ENCODE data around the gene METTL17.
"Not testable (repeated sequence)": the region's sequence is repeated elsewhere in the genome, so short reads cannot be mapped to it uniquely, and the experiment has no call there.

METTL17 gene

DNA sequence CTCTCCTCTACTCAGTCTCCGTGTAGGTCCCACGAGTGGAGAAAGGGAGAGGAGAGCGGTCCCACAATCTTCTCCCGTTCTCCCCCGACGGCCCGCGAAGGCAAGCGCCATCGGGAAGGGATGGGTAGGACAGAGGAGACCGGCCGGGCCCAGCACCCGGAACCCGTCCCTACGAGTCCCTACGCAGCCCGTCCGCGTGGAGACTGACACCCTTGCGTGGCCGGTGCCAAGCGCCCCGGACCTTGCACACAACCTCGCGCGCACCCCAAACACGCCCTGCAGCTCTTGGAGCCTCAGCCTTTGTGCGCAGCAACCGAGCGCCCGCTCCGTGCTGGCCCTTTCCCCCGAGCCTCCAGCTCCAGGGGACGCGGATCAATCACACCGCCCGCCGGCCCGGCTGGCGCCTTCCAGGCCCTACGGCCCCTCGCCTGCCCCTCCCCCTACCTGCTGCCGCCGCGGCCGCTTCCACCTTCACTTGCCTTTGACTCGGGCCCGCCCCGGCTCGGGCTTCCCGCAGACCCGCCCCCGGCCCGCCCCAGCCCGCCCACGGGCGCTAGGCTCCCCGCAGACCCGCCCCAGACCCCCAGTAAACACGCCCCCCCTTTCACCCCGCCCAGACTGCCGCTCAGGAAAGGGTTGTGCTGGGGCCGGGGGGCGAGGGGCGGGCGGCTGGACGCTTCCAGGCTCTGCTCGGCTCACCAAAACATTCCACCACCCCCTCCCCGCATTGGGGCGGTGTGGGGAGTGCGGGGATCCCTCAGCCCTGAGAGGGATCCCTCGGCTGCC, 35.0 kb downstream of the METTL17 start, which contains the start of gene NDRG2:
NDRG2 (minus strand) TSS at position 477 of the 786 bp plus-strand sequence. CDS start 1,746 bp downstream, outside the sequence.
- peak; percentile 84 for DNase-seq (ENCODE audit: low spot score)

DNA sequence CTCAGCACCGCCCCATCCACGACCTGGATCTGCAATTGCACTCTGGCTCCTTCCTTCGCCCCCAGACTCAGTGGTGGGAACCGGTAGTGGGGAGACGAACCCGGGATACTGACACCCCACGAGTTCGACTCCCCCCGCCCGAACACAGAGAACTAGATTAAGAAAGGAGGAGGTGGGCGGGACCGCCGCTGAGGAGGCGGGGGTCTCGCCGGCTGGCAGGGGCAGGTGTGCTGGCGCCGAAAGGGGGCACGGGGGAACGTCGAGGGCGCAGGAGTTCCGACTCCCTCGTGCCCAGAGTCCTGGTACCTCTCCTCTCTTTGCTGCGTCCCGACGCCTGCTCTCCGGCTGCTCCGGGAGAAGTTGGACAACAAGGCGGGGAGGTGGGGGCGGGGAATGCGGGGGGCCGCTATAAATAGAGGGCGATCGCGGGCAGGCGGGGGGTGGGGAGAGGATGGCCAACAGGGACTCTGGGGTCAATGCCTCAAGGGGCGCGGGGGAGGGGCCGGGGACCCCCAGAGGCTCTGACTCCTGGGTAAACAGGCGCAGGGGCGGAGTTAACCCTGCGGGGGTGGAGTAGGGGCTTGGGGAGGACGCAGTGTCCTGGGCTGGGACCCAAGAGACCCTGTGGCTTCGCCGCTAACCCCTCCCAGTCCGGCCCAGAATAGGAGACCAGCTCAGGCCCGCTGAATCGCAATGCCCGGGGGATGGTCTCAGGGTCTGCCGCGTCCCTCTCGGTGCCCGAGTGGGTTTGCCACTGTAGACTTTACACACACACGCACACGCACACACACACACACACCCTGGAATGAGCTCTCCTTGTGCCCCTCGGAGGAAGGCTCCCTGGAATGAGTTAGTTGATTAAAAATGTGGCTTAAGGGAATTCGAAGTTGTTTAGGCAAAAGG, 35.8 kb downstream of the METTL17 start:
- no peak for DNase-seq (ENCODE audit: low spot score)

DNA sequence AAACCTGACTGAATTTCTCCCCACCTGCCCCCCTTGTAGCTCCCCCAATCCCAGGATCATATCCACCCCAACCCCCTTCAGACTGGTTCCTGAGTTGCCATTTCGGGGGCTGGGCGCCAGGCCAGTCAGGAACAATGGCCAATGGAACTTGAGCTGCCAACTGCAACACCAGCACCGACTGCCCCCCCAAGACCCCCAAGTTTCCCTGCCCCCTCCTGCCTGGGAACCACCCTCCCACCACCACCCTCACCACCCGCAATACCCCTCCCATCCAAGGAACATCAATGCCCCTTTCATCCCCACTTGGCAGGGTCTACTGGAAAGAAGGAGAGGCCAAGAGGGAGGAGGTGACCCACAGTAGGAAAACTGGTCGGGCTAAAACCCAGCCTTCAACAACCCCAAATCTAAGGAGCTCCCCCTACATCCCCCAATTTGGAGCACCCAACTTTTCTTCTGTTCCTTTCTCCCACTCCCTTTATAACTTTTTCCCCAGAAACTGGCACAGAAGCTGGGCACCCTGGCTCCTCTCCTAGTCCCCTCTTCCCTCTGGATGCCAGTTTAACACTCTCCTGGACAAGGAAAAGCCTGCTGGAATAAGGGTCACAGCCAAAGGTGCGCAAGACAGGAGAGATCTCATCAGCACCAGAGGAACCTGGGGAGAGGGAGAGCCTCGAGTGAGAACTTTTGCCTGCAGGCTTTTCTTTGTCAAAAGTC, 36.7 kb downstream of the METTL17 start:
- no peak for DNase-seq (ENCODE audit: low spot score)

DNA sequence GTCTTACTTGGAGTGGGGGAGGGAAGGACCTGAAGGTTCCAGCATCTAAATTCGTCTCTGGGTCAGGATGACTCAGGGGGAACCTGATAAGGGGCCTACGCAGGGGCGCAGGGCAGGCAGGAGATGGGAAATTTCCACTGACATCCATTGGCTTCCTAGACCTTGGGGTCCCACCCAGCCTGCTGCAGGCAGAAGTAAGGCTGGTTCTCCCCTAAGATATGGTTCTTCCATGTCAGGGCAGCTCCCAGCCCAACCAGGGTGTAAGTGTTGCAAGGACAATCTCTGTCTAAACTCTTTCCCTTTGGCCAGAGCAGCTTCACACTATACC, 37.2 kb downstream of the METTL17 start:
- DNase-seq (ENCODE audit: low spot score), result no peak

DNA sequence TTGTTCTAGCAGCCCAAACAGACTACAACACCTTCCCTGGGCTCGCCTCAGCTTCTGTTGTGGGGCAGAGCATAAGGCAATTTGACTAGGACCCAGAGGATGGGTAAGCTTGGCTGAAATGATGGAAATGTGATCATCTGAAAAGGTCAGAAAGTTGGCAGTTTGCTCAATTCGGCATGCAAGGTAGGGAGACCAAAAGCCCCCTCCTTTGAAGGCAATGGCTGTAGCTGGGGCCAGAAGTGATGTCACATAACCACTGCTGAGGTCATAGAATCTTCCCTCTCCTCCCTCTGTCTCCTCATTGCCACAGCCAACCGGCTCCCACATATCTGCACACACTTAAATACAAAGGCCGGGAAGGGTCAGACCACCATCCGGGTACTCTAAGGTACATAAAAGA, 40.1 kb downstream of the METTL17 start, which contains the start of gene TPPP2:
TPPP2 (plus strand) TSS at position 301 of the 400 bp plus-strand sequence. CDS start 365 bp downstream, outside the sequence.
- no peak for DNase-seq (ENCODE audit: low spot score)

DNA sequence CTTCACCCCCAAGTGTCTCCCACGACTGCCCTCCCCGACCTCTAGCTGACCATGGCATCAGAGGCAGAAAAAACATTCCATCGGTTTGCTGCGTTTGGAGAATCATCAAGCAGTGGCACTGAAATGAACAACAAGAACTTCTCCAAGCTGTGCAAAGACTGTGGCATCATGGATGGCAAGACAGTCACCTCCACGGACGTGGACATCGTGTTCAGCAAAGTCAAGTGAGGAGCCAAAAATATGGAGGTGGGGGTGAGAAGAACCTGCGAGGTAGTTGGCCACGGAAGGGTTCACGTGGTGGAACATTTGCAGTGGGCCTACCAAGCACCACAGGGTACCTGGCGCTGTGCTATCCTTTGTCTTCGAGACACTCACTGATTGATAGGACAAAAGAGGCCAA, 40.8 kb downstream of the METTL17 start:
- no peak for DNase-seq (ENCODE audit: low spot score)

DNA sequence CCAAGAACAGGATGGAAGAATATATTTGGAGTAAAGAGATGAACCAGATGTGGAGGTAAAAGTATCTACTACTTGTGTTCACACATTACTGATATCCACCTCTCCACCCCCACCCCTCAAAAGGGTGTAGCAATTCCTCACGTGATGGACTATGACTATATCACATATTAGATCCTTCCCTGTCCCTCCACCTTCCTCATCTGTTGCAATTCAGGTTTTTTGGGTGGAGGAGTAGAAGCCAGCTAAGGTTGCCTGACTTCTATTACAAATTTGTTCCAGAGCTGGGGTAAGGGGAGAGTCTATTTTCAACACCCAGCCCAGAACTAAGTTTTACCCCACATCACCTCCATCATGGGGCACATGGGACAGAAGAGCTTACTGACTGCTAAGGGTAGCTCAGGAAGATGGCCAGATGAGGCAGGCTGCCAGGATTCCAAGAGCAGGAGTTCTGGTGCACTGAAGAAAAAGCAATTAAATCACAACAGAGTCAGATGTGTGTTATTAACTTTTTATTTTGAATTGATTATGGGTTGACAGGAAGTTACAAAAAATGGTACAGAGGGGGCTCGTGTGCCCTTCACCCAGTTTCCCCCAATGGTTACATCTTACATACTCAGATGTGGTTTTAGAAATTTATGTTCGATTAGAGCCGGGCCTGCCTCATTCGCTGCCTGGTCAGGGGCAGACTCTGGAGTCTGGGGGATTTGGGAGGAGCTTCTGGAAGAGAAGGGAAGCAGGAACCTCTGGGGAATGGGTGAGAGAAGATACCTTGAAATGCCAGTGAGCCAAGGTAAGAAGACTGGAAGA, 42.7 kb downstream of the METTL17 start:
- DNase-seq (ENCODE audit: low spot score), result no peak

DNA sequence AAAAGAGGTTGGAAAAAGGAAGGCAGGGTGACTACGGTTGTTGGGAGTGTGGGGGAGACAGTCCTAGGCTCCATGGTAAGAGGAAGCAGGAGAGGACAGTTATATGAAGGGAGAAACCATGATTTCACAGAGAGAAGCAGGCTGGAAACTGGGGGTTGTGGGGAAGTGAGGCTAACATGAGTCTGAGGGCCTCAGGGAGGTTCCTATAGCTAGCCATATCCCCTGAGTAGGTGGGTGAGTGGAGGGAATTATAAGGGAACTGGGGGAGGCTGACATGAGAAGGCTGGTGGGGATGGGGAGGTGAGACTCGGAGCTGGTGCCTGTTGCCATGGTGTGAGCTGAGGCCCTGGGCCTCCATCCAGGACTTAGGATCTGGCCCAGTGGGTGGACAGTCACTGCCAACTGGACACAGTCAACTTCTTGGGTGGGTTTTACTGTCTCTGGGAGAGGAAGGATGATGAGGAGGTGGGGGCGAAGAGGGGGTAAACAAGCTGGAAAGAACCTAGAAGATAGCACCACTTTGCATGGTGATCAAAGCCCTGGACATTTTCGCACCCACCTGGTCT, 43.4 kb downstream of the METTL17 start:
- no peak for DNase-seq (ENCODE audit: low spot score)

DNA sequence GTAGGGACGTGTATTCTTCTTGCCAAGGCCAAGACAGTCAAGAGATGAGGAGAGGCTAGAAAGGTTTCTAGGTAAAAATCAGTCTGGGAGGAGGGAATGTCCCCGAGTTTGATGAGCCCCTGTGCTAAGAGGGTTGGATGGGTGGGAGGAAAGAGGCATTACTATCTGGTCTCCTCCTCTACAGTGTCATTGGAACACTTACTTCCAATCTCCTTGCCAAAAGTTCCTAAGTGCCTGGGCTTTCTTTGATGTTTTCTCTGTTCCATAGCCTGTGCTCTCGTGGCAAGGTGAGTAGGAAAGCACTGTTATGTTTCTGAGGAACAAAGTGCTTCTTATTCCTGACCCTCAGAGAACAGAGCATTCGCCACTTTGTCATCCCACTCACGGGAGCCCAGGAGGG, 44.9 kb downstream of the METTL17 start, which contains the start of gene RNASE13:
RNASE13 (minus strand) TSS at position 101 of the 400 bp plus-strand sequence. CDS start 519 bp downstream, outside the sequence.
- DNase-seq (ENCODE audit: low spot score), result no peak

DNA sequence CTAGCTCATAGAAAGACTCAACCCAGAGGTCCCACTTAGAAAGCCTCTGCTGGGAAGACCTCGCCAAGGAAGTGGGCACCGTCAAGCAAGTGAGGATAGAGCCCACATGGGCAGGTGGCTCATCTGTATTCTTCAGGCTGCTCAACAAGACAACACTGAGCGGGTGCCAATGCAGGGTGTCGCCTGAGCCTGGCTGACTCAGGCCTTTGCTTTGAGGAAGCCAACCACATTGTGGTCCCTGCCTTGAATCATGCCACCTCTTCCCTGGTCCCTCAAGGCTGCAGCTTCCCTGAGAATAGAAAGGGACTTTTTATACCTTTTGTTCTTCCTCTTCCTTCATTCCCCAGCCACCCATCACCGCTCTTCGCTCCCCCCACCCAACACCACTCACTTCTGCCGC, 47.0 kb downstream of the METTL17 start:
- no peak for DNase-seq (ENCODE audit: low spot score)

DNA sequence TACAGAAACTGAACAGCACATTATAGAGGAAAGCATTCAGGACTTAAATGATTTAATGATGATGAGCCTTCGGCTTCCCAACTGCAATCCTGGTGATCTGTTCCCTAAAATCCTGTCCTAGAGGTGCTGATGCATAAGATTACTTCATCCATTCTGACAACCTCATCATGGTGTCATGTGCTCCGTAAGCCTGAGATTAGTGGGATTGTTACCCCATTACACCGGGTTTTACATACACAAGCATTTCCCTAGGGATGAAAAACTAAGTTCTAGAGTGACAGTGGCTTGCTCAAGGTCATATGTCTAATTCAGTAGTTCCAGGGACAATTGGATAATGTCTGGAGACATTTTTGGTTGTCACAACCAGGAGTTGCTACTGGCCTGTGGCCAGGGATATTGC, 47.4 kb downstream of the METTL17 start:
- DNase-seq (ENCODE audit: low spot score), result no peak

DNA sequence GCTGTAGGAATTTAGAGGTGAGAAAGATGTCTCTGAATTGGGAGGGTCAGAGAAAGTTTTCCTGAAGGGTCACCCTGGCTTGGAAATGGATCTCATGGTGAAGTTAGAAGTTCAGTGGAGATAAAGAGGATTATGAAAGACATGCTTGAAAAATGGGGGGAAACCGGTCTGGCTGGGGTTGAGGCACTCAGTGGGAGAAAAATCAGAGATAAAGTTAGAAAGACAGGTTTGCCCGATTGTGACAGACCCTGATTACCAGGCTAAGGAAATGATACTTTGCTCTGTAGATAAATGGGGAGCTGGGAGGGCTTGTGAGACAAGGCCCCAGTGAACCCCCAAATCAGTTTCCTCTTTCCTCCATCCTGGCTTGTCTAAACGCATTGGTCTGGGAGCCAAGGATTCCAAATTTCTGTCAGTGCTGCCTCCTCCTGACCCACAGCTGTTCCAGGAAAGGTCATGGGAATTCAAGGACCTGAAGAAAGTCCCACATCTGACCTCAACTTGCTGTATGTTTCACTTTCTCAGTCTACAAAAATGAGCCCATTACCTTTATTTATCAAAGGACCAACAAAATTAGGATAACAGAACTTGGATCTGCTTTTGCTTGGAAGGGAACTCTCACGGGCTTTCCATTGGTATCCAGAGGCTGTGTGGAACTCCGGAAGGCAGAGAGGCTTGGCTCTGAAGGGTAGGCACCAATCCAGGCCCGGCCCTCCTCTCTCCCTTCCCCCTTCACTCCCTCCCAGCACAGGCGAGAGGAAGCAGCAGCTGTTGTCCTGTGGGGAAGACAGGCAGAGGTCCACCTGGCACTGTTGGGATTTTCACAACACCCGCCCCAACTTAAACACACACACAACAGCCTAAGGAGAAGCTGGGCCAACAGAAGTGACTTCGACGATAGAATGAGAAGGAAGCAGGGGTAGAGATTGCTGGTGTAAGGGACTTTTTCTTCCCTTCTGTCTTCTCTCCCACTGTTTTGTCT, 49.0 kb downstream of the METTL17 start:
- no peak for DNase-seq (ENCODE audit: low spot score)

DNA sequence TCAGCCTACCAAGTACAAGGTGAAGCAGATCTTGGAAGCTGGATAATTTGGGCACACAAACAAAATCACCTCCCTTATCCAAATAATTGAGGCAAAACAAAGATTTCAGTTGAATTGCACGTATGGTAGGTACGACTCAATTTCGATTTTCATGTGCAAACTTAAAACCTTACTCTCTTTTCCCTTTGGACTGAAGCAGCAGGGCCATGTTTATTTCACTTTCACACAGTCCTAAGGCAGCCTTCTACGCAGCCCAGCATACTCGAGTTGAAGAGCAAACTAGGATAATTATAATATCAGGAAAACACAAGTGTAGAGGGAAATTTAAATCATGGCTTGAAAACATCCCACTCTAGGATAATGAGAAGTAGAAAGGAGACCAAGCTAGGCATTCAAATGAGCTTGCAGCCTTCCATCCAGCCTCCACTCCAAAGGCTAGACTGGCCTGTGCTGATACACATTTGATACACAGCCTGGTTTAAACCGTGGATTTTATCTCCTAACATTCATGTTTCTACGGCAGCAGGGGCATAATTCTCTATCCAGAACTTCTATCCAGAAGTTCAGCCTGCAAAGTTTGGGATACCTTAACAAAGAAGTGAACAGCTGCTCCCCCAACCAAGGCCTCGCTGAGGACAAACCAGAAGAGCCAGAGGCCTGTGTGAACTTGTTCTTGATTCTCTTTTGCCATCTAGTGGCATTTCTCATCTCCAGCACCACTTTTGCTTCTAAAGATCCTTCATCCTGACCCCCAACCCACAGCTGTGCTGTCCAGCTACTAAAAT, 50.0 kb downstream of the METTL17 start:
- peak; percentile 54 for DNase-seq (ENCODE audit: low spot score)

DNA sequence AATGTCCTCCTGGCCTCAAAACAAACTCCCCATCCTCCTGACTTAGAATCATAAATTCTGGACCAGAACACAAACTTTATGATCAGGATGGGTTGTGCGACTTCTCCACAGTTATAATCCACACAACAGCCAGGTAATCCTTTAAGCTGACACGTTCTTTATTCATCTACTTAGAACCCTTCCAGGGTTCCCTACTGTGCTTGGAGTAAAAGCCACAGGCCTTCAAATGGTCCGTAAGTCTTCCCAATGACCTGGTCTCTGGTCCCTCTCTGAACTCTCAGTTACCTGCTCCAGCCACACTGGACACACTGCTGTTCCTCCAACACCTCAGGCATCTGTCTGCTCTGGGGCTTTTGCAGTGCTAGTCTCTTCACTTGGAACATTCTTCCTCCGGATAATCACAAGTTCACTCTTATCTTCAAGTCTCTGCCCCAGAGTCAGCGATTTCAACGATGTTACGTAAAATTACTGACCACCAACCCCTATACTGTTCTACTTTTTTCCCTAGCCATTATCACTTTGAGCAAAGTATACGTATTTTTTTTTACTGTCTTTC, 50.7 kb downstream of the METTL17 start:
- no peak for DNase-seq (ENCODE audit: low spot score)

DNA sequence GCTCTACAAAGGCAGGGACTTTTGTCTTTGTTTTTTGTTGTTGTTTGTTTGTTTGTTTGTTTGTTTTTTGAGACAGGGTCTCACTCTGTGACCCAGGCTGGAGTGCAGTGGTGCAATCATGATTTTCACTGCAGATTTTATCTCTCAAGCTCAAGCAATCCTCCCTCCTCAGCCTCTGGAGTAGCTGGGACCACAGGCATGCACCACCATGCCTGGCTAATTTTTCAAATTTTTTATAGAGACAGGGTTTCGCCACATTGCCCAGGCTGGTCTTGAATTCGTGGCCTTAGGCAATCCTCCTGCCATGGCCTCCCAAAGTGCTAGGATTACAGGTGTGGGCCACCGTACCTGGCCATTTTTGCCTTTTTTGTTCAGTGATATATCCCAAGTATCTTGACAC, 51.2 kb downstream of the METTL17 start:
- DNase-seq (ENCODE audit: low spot score), result not testable (repeated sequence)

DNA sequence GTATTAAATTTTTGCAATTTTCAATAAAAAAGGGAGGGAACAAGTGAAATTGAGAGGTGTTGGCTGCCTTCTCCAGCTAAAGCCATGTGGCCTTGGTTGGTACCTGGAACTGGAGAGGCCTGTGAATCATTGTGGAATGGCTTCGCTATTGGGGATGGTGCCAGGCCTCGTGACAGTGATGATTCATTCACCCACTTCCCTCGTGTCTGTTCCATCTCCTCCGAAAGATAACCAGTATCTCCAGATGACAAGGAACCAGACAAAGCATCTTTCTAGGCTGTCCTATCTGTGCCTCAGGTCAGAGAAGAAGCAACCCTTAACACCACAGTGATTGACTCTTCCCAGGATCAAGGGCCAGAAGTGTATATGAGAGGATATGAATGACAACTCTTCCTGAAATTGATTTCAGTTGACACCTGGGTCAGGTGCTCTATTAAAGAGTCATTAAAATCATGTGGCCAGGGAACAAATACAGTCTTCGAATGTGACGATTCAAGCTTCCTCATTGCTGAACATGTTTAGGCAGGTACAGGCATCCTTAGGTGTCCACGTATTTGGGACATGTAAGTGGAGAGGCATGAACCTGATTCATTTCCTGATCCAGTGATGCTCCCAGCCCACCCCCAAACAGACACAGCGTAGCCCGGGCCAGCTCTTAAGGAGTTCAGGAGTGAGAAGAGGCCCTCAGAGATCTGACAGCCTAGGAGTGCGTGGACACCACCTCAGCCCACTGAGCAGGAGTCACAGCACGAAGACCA, 52.1 kb downstream of the METTL17 start, which contains the start of gene RNASE7:
RNASE7 (plus strand) TSS at position 687 of the 758 bp plus-strand sequence. CDS start 631 bp downstream, outside the sequence.
- no peak for DNase-seq (ENCODE audit: low spot score)

DNA sequence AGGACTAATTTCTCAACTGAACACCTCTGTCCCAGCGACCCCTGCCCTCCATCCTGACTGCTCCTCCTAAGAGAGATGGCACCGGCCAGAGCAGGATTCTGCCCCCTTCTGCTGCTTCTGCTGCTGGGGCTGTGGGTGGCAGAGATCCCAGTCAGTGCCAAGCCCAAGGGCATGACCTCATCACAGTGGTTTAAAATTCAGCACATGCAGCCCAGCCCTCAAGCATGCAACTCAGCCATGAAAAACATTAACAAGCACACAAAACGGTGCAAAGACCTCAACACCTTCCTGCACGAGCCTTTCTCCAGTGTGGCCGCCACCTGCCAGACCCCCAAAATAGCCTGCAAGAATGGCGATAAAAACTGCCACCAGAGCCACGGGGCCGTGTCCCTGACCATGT, 53.1 kb downstream of the METTL17 start:
- no peak for DNase-seq (ENCODE audit: low spot score)

Data from HuH-7 (cell line).